Upper lobe of left lung (tissue), 6 donors: ENCODE measurements around the gene SERPINB2. TPM values are rescaled to one million over a fixed set of nuclear protein-coding genes. Genes with fewer than 3 reads are reported as not detected.

Experiments used
- ATAC-seq, 2 donors: fragments of 200-7000 bp; cut with Tn5 transposase; one replicate each; pipeline ENCODE4 v1.9.1; 2022; ENCODE audit warnings: mild to moderate bottlenecking in 2 of 2, moderate library complexity in 2 of 2; ENCODE audit not compliant: low FRiP score in 2 of 2
- DNase-seq, 2 donors: peaks; one replicate each; pipeline ENCODE4 v3.0.0-alpha.2; 2019 to 2020
- H3K27ac ChIP-seq, 4 donors: fragments of 200-600 bp; sonication (generic); one replicate each; pipeline ENCODE4 v1.5.1; 2016 to 2019
- H3K27me3 ChIP-seq, 4 donors: fragments of 200-600 bp; sonication (generic); one replicate each; pipeline ENCODE4 v1.5.1; 2017 to 2019
- H3K36me3 ChIP-seq, 4 donors: fragments of 200-600 bp; sonication (generic); one replicate each; pipeline ENCODE4 v1.5.1; 2016 to 2019
- H3K4me1 ChIP-seq, 4 donors: fragments of 200-600 bp; sonication (generic); one replicate each; pipeline ENCODE4 v1.5.1; 2018 to 2019
- H3K4me3 ChIP-seq, 4 donors: fragments of 200-600 bp; sonication (generic); one replicate each; pipeline ENCODE4 v1.5.1; 2017 to 2019; ENCODE audit warnings: mild to moderate bottlenecking in 2 of 4, moderate library complexity in 1 of 4
- H3K9me3 ChIP-seq, 4 donors: fragments of 200-600 bp; sonication (generic); one replicate each; pipeline ENCODE4 v1.5.1; 2018 to 2019
- EP300 ChIP-seq, 4 donors: sonication (generic); formaldehyde crosslinking; IDR thresholded peaks; one replicate each; pipeline ENCODE4 v1.5.1; 2017; ENCODE audit warnings: antibody characterized with exemption in 4 of 4, control low read depth in 2 of 4
- POLR2A ChIP-seq, 4 donors: fragments of 450-650 bp; IDR thresholded peaks; one replicate each; pipeline ENCODE4 v1.5.1; 2016 to 2017; ENCODE audit warnings: antibody characterized with exemption in 4 of 4, mild to moderate bottlenecking in 2 of 4
- POLR2AphosphoS5 ChIP-seq, 2 donors: sonication (generic); formaldehyde crosslinking; IDR thresholded peaks; one replicate each; pipeline ENCODE4 v1.5.1; 2017; ENCODE audit warnings: antibody characterized with exemption in 2 of 2
- WGBS, 2 donors: methylation state at CpG; one replicate each; pipeline ENCODE4 v1.1.5; 2017 to 2018; 5-methylcytosine and 5-hydroxymethylcytosine counted together
- total RNA-seq, 6 donors: library from RNA; depleted of rRNA in 4 of 6; stranded (reverse); fragments of >200 nt in 4 of 6; gene quantifications; one replicate each; pipeline versions ENCODE4 v1.1.0 to v1.2.1, GENCODE V29; 2016 to 2021
- TF ChIP-seq, protein P1 (sequence below), 6 experiments: fragments of 450-650 bp in 4 of 6; fragments of 200-600 bp in 2 of 6; sonication (generic) in 2 of 6; IDR thresholded peaks; one replicate each; pipeline ENCODE4 v1.5.1; 2016 to 2019; ENCODE audit warnings: antibody characterized with exemption in 6 of 6
- donor health status: DM: no; HTN: no; CAD: no; lungs with moderate emphysema.
- donor health status: DM: no; HTN: yes; CAD: no; lungs with severe emphysema.

Gene SERPINB2
- total RNA-seq, 6 donors from 2014 or later = 0.49 to 0.61 TPM; not detected in 4

DNA sequence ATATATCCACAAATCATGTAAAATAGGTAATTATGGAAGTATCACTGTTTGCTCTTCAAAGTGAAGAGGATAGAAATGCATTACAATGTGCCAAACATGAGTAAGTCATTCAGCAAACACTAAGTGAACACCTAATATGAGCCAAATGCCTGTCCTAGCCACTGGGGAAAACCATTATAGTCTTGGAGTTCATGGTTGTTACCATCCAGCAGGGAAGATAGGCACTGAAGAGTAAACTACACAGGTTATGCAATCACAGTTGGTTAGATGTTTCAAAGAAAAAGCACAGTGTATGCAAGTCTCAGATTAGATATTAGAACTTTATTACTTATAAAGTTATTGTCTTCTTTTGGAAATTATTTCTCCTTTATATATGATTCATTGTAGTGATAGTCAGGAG, 3.9 kb upstream of the SERPINB2 start:
- no peaks in the 10 kb centered on the region for H3K27me3 ChIP-seq
- peaks cover 0 to 5% (median 1%) of the 10 kb centered on the region in 4 donors for H3K4me1 ChIP-seq
- H3K36me3 ChIP-seq = no peaks in the 10 kb centered on the region
- TF ChIP-seq, protein P1, sequence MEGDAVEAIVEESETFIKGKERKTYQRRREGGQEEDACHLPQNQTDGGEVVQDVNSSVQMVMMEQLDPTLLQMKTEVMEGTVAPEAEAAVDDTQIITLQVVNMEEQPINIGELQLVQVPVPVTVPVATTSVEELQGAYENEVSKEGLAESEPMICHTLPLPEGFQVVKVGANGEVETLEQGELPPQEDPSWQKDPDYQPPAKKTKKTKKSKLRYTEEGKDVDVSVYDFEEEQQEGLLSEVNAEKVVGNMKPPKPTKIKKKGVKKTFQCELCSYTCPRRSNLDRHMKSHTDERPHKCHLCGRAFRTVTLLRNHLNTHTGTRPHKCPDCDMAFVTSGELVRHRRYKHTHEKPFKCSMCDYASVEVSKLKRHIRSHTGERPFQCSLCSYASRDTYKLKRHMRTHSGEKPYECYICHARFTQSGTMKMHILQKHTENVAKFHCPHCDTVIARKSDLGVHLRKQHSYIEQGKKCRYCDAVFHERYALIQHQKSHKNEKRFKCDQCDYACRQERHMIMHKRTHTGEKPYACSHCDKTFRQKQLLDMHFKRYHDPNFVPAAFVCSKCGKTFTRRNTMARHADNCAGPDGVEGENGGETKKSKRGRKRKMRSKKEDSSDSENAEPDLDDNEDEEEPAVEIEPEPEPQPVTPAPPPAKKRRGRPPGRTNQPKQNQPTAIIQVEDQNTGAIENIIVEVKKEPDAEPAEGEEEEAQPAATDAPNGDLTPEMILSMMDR (IDR thresholded peaks at IDR 0.05) = no peak
- TF ChIP-seq POLR2AphosphoS5 (IDR thresholded peaks at IDR 0.05) (no peak), EP300 (IDR thresholded peaks at IDR 0.05) (no peak), POLR2A (IDR thresholded peaks at IDR 0.05) (no peak)
- H3K9me3 ChIP-seq = no peaks in the 10 kb centered on the region
- DNase-seq = no peak
- no peak overlapping the region for H3K27ac ChIP-seq
- H3K4me3 ChIP-seq = no peak overlapping the region
- no peak for ATAC-seq

DNA sequence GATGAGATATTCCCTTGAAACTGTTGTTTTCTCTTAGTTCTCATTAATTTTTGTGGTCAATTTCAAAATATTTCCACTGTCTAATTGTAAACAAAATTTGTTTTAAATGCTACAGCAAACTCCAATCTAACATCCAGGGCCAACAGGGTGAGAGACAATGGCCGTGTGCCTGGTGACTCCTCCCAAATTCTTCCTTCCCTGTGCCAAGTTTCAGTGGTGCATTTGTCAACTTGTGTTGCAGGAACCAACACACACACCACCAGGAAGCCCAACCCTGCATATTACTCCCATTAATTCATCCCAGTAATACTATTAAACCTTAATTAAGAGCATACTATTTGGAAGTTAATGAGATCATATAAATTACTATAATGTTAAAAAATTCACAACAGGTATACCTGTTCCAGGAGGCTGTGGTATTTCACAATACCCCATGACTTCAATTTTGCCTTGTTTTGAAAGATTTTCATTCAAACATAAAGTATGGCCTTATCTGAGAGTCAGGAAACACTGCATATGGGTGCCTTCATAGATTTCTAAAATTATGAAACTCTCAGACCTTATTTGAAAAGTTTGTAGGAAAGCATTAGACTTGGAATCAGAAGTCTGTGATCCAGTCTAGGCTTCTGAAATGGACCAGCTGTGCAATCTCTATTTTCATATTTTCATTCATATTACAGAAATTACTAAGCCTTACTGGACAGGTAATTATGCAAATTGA, 1.1 kb downstream of the SERPINB2 start:
- no peak for ATAC-seq
- no peak overlapping the region for H3K4me3 ChIP-seq
- TF ChIP-seq EP300 (IDR thresholded peaks at IDR 0.05) (no peak), POLR2AphosphoS5 (IDR thresholded peaks at IDR 0.05) (no peak), POLR2A (IDR thresholded peaks at IDR 0.05) (no peak)
- TF ChIP-seq, protein P1 (IDR thresholded peaks at IDR 0.05) = no peak
- no peaks in the 10 kb centered on the region for H3K27me3 ChIP-seq
- DNase-seq = no peak
- peaks cover 0 to 4% (median 0%) of the 10 kb centered on the region in 4 donors for H3K4me1 ChIP-seq
- no peak overlapping the region for H3K27ac ChIP-seq
- H3K36me3 ChIP-seq = no peaks in the 10 kb centered on the region
- WGBS, 2 donors = 3 to 7% methylated on average over 1 of the region's 1 CpG
- H3K9me3 ChIP-seq = no peaks in the 10 kb centered on the region

DNA sequence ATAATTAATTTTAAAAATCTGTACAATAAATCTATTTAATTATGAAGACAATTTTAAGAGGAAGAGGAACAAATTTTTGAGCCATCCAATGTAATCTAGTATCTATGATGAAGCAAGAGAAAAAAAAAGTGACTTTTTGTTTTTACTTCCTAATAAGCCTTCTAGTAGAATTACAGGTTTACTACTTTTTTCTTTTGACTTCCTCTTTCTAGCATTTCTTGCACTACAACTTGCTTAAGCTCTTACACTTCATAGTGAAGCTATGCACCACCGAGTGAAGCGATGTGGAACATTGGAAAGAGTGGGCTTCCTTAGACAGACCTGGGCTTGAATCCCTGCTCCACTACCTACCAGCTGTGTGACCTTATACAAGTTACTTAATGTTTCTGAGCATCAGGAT, 2.1 kb downstream of the SERPINB2 start:
- no peak for DNase-seq
- Histone ChIP-seq H3K9me3 (no peaks in the 10 kb centered on the region), H3K27ac (peak overlapping the region in 1 of 4 donors; percentile 12), H3K27me3 (no peaks in the 10 kb centered on the region), H3K36me3 (no peaks in the 10 kb centered on the region), H3K4me1 (peaks cover 0 to 4% (median 0%) of the 10 kb centered on the region in 4 donors), H3K4me3 (no peak overlapping the region)
- no peak for ATAC-seq
- WGBS, 2 donors = 67 to 70% methylated on average over 2 of the region's 2 CpGs
- no peak for TF ChIP-seq POLR2AphosphoS5 (IDR thresholded peaks at IDR 0.05)
- TF ChIP-seq, protein P1 (IDR thresholded peaks at IDR 0.05) = no peak
- TF ChIP-seq POLR2A (IDR thresholded peaks at IDR 0.05) = no peak
- TF ChIP-seq EP300 (IDR thresholded peaks at IDR 0.05) = no peak

DNA sequence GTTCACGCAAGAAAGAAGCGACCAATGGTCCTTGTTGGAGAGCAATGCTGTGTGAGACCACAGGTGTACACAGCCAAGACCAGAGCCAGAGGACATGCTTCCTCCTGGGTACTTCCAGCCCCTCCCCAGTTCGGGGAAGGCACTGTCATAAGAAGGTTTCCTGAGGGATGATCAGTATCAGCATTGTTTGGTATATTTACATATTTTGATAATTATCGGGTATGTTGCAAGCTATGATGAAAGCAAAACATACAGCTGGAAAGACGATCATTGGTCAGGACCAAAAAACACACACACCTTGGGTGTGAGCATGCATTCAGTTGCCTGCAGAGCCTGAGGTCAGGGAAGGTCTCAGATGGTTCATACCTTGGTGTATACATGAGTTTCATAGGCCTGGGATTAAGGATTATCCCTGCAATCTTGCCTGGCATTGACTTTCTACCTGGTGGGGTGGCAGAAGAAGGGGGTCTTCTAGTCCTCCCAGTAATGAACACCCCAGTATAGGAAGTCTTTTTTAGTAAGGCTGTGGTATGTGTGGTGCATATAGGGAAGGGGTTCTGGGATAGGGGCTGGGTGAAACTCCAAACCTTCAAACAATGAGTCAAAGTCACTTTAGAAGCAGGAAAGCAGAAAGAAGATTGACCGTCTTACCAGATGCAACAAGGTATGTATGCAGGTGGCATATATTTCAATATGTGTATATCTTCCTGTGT, 2.9 kb downstream of the SERPINB2 start:
- ATAC-seq (no peak), DNase-seq (no peak)
- Histone ChIP-seq H3K27ac (peak overlapping the region in 1 of 4 donors; percentile 12), H3K36me3 (no peaks in the 10 kb centered on the region), H3K27me3 (no peaks in the 10 kb centered on the region), H3K9me3 (no peaks in the 10 kb centered on the region), H3K4me3 (no peak overlapping the region), H3K4me1 (peaks cover 0 to 4% (median 0%) of the 10 kb centered on the region in 4 donors)
- TF ChIP-seq POLR2AphosphoS5 (IDR thresholded peaks at IDR 0.05) = no peak
- no peak for TF ChIP-seq POLR2A (IDR thresholded peaks at IDR 0.05)
- TF ChIP-seq EP300 (IDR thresholded peaks at IDR 0.05) = no peak
- TF ChIP-seq, protein P1 (IDR thresholded peaks at IDR 0.05) = no peak
- WGBS, 2 donors = 73 to 74% methylated on average over 6 of the region's 6 CpGs
